ENCODE results near the gene PMEPA1.

Gene PMEPA1

DNA sequence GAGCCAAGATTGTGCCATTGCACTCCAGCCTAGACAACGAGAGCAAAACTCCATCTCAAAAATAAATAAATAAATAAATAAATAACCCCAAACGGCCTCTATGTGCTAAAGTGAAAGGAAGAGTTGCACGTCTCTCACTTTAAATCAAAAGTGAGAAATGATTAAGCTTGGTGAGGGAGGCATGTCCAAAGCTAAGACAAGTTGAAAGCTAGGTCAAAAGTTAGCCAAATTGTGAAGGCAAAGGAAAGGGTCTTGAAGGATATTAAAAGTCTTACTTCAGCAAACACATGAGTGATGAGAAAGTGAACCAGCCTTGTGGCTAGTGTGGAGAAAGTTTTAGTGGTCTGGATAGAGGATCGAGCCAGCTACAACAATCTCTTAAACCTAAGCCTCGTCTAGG is 103.9 kb downstream of the PMEPA1 start:
- DNase-seq (ENCODE audit: low read depth), result no peak

DNA sequence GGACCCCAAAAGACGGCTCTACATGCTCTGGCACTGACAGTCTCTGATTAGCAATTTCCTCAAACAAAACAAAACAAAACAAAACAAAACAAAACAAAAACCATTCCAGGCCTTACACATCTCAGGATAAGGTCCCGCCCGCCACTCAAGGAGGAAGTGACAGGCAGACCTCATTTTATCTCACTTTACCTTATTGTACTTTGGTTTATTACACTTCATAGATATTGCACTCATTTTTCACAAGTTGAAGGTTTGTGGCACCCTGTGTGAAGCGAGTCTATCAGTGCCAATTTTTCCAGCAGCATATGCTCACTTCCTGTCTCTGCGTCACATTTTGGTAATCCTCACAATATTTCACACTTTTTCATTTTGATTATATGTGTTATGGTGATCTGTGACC is 104.8 kb downstream of the PMEPA1 start:
- DNase-seq (ENCODE audit: low read depth), result no peak

DNA sequence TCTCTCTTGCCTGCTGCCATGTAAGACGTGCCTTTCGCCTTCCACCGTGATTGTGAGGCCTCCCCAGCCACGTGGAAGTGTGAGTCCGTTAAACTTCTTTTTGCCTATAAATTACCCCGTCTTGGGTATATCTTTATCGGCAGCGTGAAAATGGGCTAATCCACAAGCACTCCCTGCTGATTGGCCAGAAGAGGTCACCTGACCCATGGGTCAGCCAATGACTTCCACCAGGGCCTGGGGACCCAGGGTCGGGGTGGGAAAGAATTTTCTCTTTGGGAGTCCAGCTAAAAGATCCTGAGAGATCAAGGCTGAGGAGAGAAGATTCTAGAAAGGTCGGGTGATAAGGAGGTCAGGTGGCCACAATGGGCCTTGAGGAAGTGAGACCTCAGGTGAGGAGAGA is 106.7 kb downstream of the PMEPA1 start:
- no peak for DNase-seq (ENCODE audit: low read depth)

DNA sequence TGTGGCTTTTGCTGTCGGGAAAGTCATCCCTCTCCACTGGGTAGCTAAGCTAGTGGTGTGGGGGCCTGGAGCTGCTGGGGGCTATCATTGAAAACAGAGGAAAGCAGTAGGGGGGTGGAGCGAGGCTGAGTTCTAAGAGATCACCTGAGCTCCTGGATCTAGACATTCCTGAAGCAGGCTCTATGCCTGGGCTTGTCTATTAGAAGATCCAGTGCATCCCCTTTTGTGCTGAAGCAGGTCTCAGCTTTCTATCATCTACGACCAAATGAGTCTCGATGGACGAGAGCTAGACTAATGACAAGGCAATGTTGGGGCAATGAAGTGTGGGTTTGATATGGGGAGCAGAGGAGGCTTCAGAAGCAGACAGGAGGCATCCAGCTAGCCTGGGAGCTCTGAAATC is 108.1 kb downstream of the PMEPA1 start:
- no peak for DNase-seq (ENCODE audit: low read depth)

DNA sequence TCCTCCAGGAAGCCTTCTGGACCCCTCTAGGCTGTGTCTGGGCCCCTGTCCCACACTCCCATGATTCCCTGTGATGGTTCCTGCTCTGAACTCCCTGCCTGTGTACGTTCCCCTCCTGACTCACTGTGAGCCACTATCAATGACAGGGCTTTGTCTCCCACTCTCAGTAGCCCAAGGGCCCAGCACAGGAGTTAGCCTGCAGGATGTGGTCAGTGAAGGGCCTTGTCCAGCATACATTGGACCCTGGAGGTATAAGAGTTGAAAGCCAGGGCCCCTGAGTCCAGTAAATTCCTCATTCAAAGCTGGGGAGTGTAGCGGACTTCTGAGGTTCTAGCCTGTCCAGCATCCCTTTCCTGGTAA is 108.6 kb downstream of the PMEPA1 start:
- DNase-seq (ENCODE audit: low read depth), result no peak

DNA sequence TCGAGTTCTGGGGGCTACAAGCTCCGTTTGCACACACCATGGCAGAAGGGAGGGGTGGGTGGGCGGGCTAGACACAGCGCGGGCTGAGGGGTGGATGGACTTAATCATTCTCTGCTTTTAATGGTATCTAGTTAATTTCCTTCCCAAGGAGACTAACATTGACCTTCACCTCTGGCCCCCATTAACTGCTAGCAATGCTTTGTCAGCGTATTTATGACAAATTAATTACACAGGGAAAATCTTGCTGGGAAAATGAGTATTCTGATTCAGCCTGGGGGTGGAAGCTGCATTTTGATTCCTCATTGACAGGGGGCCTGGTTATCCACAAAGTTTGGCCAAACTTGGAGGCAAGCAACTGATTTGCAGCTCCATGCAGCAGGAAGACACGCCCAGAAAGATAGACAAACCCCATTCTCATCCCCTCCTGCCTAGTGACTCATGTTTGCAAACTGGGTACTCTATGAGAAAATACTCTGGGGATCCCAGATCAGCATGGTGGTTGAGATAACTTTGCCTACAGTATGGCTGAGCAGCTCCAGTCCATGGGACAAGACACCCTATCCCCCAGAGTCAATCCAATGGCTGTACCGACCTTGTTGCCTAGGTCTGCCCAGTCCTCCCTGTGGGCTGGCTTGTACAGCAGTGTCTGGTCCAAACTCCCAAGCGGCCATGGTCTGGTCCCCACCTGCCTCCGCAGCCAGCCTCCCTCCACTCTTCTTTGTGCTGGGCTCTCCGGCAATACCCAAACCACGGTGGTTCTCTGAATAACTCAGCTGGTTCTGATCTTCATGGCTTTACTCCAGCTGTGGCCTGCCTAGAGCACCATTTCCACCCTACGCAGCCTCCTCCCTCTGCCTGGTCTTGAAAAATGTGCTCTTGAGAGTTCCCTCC is 109.2 kb downstream of the PMEPA1 start:
- DNase-seq (ENCODE audit: low read depth), result no peak

DNA sequence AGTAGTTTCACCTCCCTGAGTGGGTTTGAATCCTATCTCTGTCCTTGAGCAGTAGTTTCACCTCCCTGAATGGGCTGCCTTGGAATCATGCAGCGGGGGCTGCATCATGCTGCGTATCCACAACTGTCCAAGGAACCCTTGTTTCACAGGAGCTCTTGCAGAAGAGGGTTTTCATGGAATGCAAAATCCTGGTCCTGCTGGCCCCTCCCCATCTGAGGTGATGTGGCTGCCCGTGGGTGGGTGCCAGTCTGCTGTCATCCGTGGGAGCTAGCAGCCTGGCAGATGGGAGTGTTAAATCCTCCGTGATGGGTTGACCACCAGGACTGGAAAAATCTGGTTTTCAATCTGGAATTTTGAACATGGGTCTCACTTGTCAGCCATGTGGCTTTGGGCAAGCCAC is 111.3 kb downstream of the PMEPA1 start:
- no peak for DNase-seq (ENCODE audit: low read depth)

All from activated T-helper 9 cell treated with anti-CD3 and anti-CD28 coated beads, Interleukin-2, amount 50 U/mL, for 16 hours (primary cell).